H1 (cell line): ENCODE measurements around the gene HIPK3. TPM values are rescaled to one million over a fixed set of nuclear protein-coding genes. Genes with fewer than 3 reads are reported as not detected.

Experiments used
- CTCF ChIA-PET: fragments of 300-600 bp; sonication (Branson Sonifier 250); formaldehyde crosslinking; loops from one replicate; lab custom pipeline; 2021; ENCODE audit not compliant: partially characterized antibody; lab: Charles Lee
- POLR2A ChIA-PET: fragments of 300-600 bp; sonication (Branson Sonifier 250); formaldehyde crosslinking; loops from one replicate; lab custom pipeline; 2021; ENCODE audit warnings: inconsistent platforms; ENCODE audit not compliant: partially characterized antibody; lab: Charles Lee
- DNase-seq, 2 experiments: peaks; one replicate each; pipeline versions ENCODE4 v3.0.0 to v3.0.0-alpha.2; 2010 to 2022; ENCODE audit warnings: low spot score in 2 of 2, low read depth in 1 of 2, mixed read lengths in 1 of 2
- FAIRE-seq: peaks from 2 replicates; lab custom pipeline; 2011; peaks lifted over from hg19 to GRCh38; lab: Jason Lieb, UNC
- H2AFZ ChIP-seq: 2 replicates; pipeline ENCODE4 v1.8.1; 2012; ENCODE audit warnings: low read length, inconsistent platforms
- H2AK5ac ChIP-seq: 2 replicates; pipeline ENCODE4 v1.6.1; 2013; ENCODE audit warnings: low read depth, low read length
- H2BK120ac ChIP-seq: replicated peaks from 2 replicates; pipeline ENCODE3; 2013; ENCODE audit warnings: low read depth, low read length, inconsistent platforms
- H2BK12ac ChIP-seq: 2 replicates; pipeline ENCODE4 v1.6.1; 2013; ENCODE audit warnings: low read depth, low read length
- H2BK15ac ChIP-seq: 2 replicates; pipeline ENCODE4 v1.6.1; 2013; ENCODE audit warnings: low read length
- H2BK20ac ChIP-seq: 2 replicates; pipeline ENCODE4 v1.6.1; 2013; ENCODE audit warnings: low read length
- H2BK5ac ChIP-seq: 2 replicates; pipeline ENCODE4 v1.6.1; 2013; ENCODE audit warnings: low read depth, low read length
- H3K14ac ChIP-seq: 2 replicates; pipeline ENCODE4 v1.6.1; 2013; ENCODE audit warnings: inconsistent platforms; ENCODE audit not compliant: insufficient read length
- H3K18ac ChIP-seq: 2 replicates; pipeline ENCODE4 v1.6.1; 2013; ENCODE audit warnings: low read length; ENCODE audit errors: extremely low read depth
- H3K23ac ChIP-seq: 2 replicates; pipeline ENCODE4 v1.6.1; 2013; ENCODE audit warnings: inconsistent platforms; ENCODE audit not compliant: insufficient read length
- H3K23me2 ChIP-seq: 2 replicates; pipeline ENCODE4 v1.6.1; 2013; ENCODE audit warnings: low read depth, low read length
- H3K27ac ChIP-seq: 2 replicates; pipeline ENCODE4 v1.6.1; 2011; ENCODE audit warnings: low read depth, low read length, inconsistent platforms
- H3K27me3 ChIP-seq, 4 experiments: replicated peaks in 1 of 4; 1 replicate in 1 of 4; 2 replicates in 3 of 4; pipeline versions ENCODE4 v1.6.1 to v1.8.1; 2011 to 2013; ENCODE audit warnings: low read length in 3 of 4, mild to moderate bottlenecking in 3 of 4, inconsistent platforms in 2 of 4, mixed read lengths in 2 of 4, moderate library complexity in 1 of 4; ENCODE audit not compliant: control insufficient read depth in 3 of 4, insufficient read depth in 3 of 4; ENCODE audit errors: extremely low read depth in 1 of 4
- H3K36me3 ChIP-seq, 4 experiments: 2 replicates each; pipeline versions ENCODE4 v1.6.1 to v1.8.1; 2011 to 2013; ENCODE audit warnings: mild to moderate bottlenecking in 4 of 4, low read length in 3 of 4, moderate library complexity in 2 of 4, control low read depth in 1 of 4, inconsistent platforms in 1 of 4; ENCODE audit not compliant: insufficient read depth in 4 of 4, control insufficient read depth in 2 of 4
- H3K4ac ChIP-seq: replicated peaks from 2 replicates; pipeline ENCODE3; 2013; ENCODE audit warnings: low read length, low read depth, mixed read lengths, inconsistent platforms; ENCODE audit not compliant: insufficient read length
- H3K4me1 ChIP-seq, 4 experiments: replicated peaks in 1 of 4; 1 replicate in 1 of 4; 2 replicates in 3 of 4; pipeline versions ENCODE4 v1.6.1 to v1.8.1; 2011 to 2013; ENCODE audit warnings: low read length in 3 of 4, inconsistent platforms in 2 of 4, mixed read lengths in 1 of 4; ENCODE audit not compliant: insufficient read depth in 4 of 4, control insufficient read depth in 3 of 4
- H3K4me2 ChIP-seq, 2 experiments: 2 replicates each; pipeline versions ENCODE4 v1.6.1 to v1.8.1; 2011 to 2013; ENCODE audit warnings: low read depth in 2 of 2, low read length in 2 of 2, control low read depth in 1 of 2, inconsistent platforms in 1 of 2, mild to moderate bottlenecking in 1 of 2; ENCODE audit not compliant: insufficient read depth in 1 of 2
- H3K4me3 ChIP-seq, 4 experiments: fragments of 200-600, 300-600 bp in 1 of 4; sonication (generic), shearing (Covaris generic), sonication (Bioruptor Twin) in 1 of 4; 2 replicates each; pipeline versions ENCODE4 v1.5.1 to v1.8.1; 2011 to 2016; ENCODE audit warnings: low read length in 4 of 4, low read depth in 3 of 4, control low read depth in 2 of 4, inconsistent platforms in 2 of 4, mild to moderate bottlenecking in 2 of 4, mixed read lengths in 1 of 4, moderate library complexity in 1 of 4; ENCODE audit not compliant: insufficient read depth in 2 of 4; ENCODE audit errors: extremely low read depth in 1 of 4
- H3K56ac ChIP-seq: replicated peaks from 2 replicates; pipeline ENCODE3; 2013; ENCODE audit warnings: low read depth, mild to moderate bottlenecking, mixed read lengths, low read length, inconsistent platforms; ENCODE audit not compliant: insufficient read length
- H3K79me1 ChIP-seq: 2 replicates; pipeline ENCODE4 v1.6.1; 2013; ENCODE audit warnings: low read depth, low read length, control low read depth
- H3K79me2 ChIP-seq, 2 experiments: 2 replicates each; pipeline versions ENCODE4 v1.6.1 to v1.8.1; 2012 to 2013; ENCODE audit warnings: low read length in 2 of 2, mild to moderate bottlenecking in 2 of 2, inconsistent platforms in 1 of 2; ENCODE audit not compliant: insufficient read depth in 2 of 2, control insufficient read depth in 1 of 2
- H3K9ac ChIP-seq, 4 experiments: replicated peaks in 1 of 4; 1 replicate in 1 of 4; 2 replicates in 3 of 4; pipeline versions ENCODE4 v1.6.1 to v1.8.1; 2011 to 2013; ENCODE audit warnings: low read depth in 3 of 4, low read length in 3 of 4, control low read depth in 2 of 4, mild to moderate bottlenecking in 2 of 4, moderate library complexity in 2 of 4, inconsistent platforms in 1 of 4; ENCODE audit errors: extremely low read depth in 1 of 4
- H3K9me3 ChIP-seq, 2 experiments: 2 replicates each; pipeline versions ENCODE4 v1.6.1 to v1.8.1; 2012 to 2013; ENCODE audit warnings: mild to moderate bottlenecking in 2 of 2, moderate library complexity in 2 of 2, control low read depth in 1 of 2, inconsistent platforms in 1 of 2, low read depth in 1 of 2, low read length in 1 of 2, mixed read lengths in 1 of 2; ENCODE audit not compliant: insufficient read depth in 2 of 2
- H4K20me1 ChIP-seq, 2 experiments: replicated peaks in 1 of 2; 2 replicates each; pipeline versions ENCODE3 to v1.8.1; 2011 to 2013; ENCODE audit warnings: inconsistent platforms in 2 of 2, low read length in 2 of 2, mild to moderate bottlenecking in 1 of 2; ENCODE audit not compliant: insufficient read depth in 2 of 2, control insufficient read depth in 1 of 2
- H4K5ac ChIP-seq: 2 replicates; pipeline ENCODE4 v1.6.1; 2013; ENCODE audit warnings: low read length, low read depth, mixed read lengths, inconsistent platforms; ENCODE audit not compliant: insufficient read length
- H4K8ac ChIP-seq: 2 replicates; pipeline ENCODE4 v1.8.0; 2013; ENCODE audit warnings: mild to moderate bottlenecking, moderate library complexity, low read length, inconsistent platforms; ENCODE audit not compliant: insufficient read depth; ENCODE audit errors: extremely low read depth
- H4K91ac ChIP-seq: replicated peaks from 2 replicates; pipeline ENCODE3; 2013; ENCODE audit warnings: low read length, mixed read lengths, inconsistent platforms; ENCODE audit not compliant: insufficient read length
- CHD1 ChIP-seq: IDR thresholded peaks from 2 replicates; pipeline ENCODE4 v1.6.1; 2012; ENCODE audit warnings: low read depth, low read length, improper control_type of control experiment
- EP300 ChIP-seq, 2 experiments: IDR thresholded peaks; 1 replicate in 1 of 2; 2 replicates in 1 of 2; pipeline ENCODE4 v1.6.1; 2011 to 2012; ENCODE audit warnings: low read depth in 2 of 2, low read length in 2 of 2, mild to moderate bottlenecking in 2 of 2, borderline replicate concordance in 1 of 2, inconsistent platforms in 1 of 2, moderate library complexity in 1 of 2
- TEAD4 ChIP-seq: IDR thresholded peaks from 2 replicates; pipeline ENCODE4 v1.6.1; 2012; ENCODE audit warnings: low read depth, low read length, inconsistent platforms, mixed read lengths
- WGBS, 2 experiments: shearing (Covaris generic) in 1 of 2; methylation state at CpG; one replicate each; pipeline versions ENCODE4 v1.1.6 to v1.1.7; 2013 to 2015; ENCODE audit warnings: low lambda C conversion rate in 2 of 2, mixed read lengths in 2 of 2, inconsistent platforms in 1 of 2, low coverage in 1 of 2, missing lambda C conversion rate in 1 of 2; ENCODE audit not compliant: insufficient replicate concordance in 2 of 2, insufficient coverage in 1 of 2, insufficient read length in 1 of 2; ENCODE audit errors: extremely low coverage in 1 of 2, missing lambda C conversion rate in 1 of 2; 5-methylcytosine and 5-hydroxymethylcytosine counted together
- polyA plus RNA-seq, 7 experiments: library from polyadenylated mRNA; depleted of rRNA in 3 of 7; stranded (reverse) in 5 of 7; unstranded in 2 of 7; fragments of >200 nt in 5 of 7; fragments of 200-250 nt in 2 of 7; gene quantifications; 1 replicate in 5 of 7; 2 replicates in 1 of 7; 4 replicates in 1 of 7; pipeline versions ENCODE4 v1.2.1 to v1.2.3, GENCODE V29; 2011 to 2013; ENCODE audit warnings: missing spikeins in 2 of 7, mixed read lengths in 2 of 7
- total RNA-seq: library from RNA; stranded (reverse); fragmentation: NEBNext Ultra II Directional; extraction: Animal tissue kit (Norgen Biotek cat#: 25700); gene quantifications from 2 replicates; pipeline ENCODE4 v1.2.1, GENCODE V29; 2021

The HIPK3 gene
- total and polyA plus RNA-seq, 2 of the 8 experiments (the other 6 are each of a cell fraction or from before 2014, with no cell fraction given) = 5.0 to 22.3 TPM

DNA sequence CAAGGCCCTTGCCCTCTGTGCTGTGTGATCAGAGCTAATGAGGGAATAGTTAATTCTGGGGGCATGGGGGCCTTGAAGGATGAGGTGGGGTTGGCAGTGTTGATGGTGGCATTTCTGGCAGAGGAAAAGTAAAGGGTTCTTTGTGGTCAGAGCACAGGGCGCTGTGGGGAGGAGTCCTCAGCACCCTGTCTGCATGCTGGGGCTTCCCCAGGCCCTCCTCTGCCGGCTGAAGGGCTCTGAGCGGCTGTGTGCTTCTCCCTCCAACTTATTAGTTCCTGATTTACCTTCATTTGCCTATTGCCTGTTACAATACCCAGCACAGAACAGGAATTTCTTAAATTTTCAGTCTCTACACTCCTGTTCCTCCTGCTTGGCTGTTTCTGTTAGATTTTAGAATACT, 122.8 kb downstream of the HIPK3 start:
- no peak for DNase-seq
- WGBS, 2 experiments = 81% methylated on average over 3 of the region's 3 CpGs; no CpG with 5 or more reads in 1 of the 2 experiments

More for the DNA sequence above, 122.8 kb downstream of the HIPK3 start:
- Histone ChIP-seq H3K4me3 (no peak overlapping the region), H3K27me3 (peaks cover 4 to 33% (median 26%) of the 10 kb centered on the region in 4 experiments), H3K18ac (no peak overlapping the region), H2BK15ac (no peak overlapping the region), H4K5ac (no peak overlapping the region), H3K23ac (no peak overlapping the region), H3K9ac (no peak overlapping the region), H3K9me3 (no peaks in the 10 kb centered on the region), H3K14ac (no peak overlapping the region), H3K4me1 (peaks cover 0 to 10% (median 4%) of the 10 kb centered on the region in 4 experiments; a peak in 3 of 7 replicates), H3K79me1 (no peaks in the 10 kb centered on the region), H2AK5ac (no peak overlapping the region), H3K36me3 (no peaks in the 10 kb centered on the region), H2BK12ac (no peak overlapping the region), H3K79me2 (no peaks in the 10 kb centered on the region), H2BK120ac (no peak overlapping the region), H3K27ac (no peak overlapping the region), H3K56ac (no peak overlapping the region), H3K23me2 (peaks cover 6% of the 10 kb centered on the region; the same call in 1 of the 2 replicates), H4K8ac (no peak overlapping the region), H3K4ac (no peak overlapping the region), H4K91ac (no peak overlapping the region), H3K4me2 (no peak overlapping the region), H2BK5ac (no peak overlapping the region), H4K20me1 (no peaks in the 10 kb centered on the region), H2AFZ (no peak overlapping the region), H2BK20ac (no peak overlapping the region)
- TF ChIP-seq EP300 (IDR thresholded peaks at IDR 0.05; ENCODE audit: borderline replicate concordance in 1 of 2, low read depth in 2 of 2, low read length in 2 of 2) (no peak), CHD1 (no peak), TEAD4 (no peak)
- no peak for FAIRE-seq
- CTCF ChIA-PET = interaction anchor here (0.7 to 1.3 kb wide), 5 partner anchors 9 to 253 kb away, joined by 3 to 4 read pairs (median 3); no protein-coding TSS in a partner anchor
- POLR2A ChIA-PET = no interaction called here
